K562 (cell line): ENCODE measurements around the gene CYP11A1. TPM values are rescaled to one million over a fixed set of nuclear protein-coding genes. Genes with fewer than 3 reads are reported as not detected.

Experiments
- ATAC-seq: fragments of 200-7000 bp; cut with Tn5 transposase; 3 replicates; pipeline ENCODE4 v1.9.1; 2020; ENCODE audit warnings: moderate library complexity
- BruUV-seq: library from RNA; stranded (reverse); fragments of 400-500 nt; replicated peaks from 2 replicates; lab custom pipeline; 2021; lab: Mats Ljungman, UMichigan
- CTCF ChIA-PET: fragments of 300-600 bp; formaldehyde crosslinking; extraction: SDS; loops from one replicate; lab custom pipeline; 2021; ENCODE audit warnings: low intra/inter-chr PET ratio; lab: Yijun Ruan, JAX
- POLR2A ChIA-PET: fragments of 300-600, 350-650 bp; sonication (Branson Sonifier 250); formaldehyde crosslinking; extraction: SDS; loops from one replicate; lab custom pipeline; 2021; ENCODE audit warnings: antibody characterized with exemption, inconsistent platforms; lab: Yijun Ruan, JAX
- DNase-seq, 4 experiments: peaks; one replicate each; pipeline versions ENCODE4 v3.0.0 to v3.0.0-alpha.2; 2011 to 2018; ENCODE audit warnings: low spot score in 3 of 4, mixed read lengths in 3 of 4; ENCODE audit errors: extremely low read depth in 1 of 4
- FAIRE-seq: peaks from 2 replicates; lab custom pipeline; 2011; peaks lifted over from hg19 to GRCh38; lab: Jason Lieb, UNC
- H2AFZ ChIP-seq: 2 replicates; pipeline ENCODE4 v1.6.0; 2011; ENCODE audit warnings: low read depth, low read length, control low read depth, inconsistent platforms
- H3K27ac ChIP-seq: fragments of 200-600 bp; 3 replicates; pipeline ENCODE4 v1.8.0; 2011; ENCODE audit warnings: low read depth, mild to moderate bottlenecking, control low read depth, inconsistent platforms, low read length, moderate library complexity, mixed read lengths; ENCODE audit errors: extremely low read depth
- H3K27me3 ChIP-seq, 2 experiments: fragments of 300-600 bp in 1 of 2; 2 replicates in 1 of 2; 3 replicates in 1 of 2; pipeline versions ENCODE4 v1.6.0 to v1.8.0; 2011; ENCODE audit warnings: inconsistent platforms in 2 of 2, low read length in 2 of 2, mild to moderate bottlenecking in 1 of 2, mixed read lengths in 1 of 2, moderate library complexity in 1 of 2; ENCODE audit not compliant: control insufficient read depth in 2 of 2, insufficient read depth in 2 of 2
- H3K36me3 ChIP-seq: fragments of 300-600 bp; 3 replicates; pipeline ENCODE4 v1.8.0; 2011; ENCODE audit warnings: mild to moderate bottlenecking, low read length, inconsistent platforms; ENCODE audit not compliant: control insufficient read depth, insufficient read depth
- H3K4me1 ChIP-seq, 2 experiments: fragments of 200-600 bp in 1 of 2; replicated peaks in 1 of 2; 2 replicates in 1 of 2; 3 replicates in 1 of 2; pipeline versions ENCODE4 v1.5.1 to v1.8.0; 2011; ENCODE audit warnings: inconsistent platforms in 2 of 2, low read length in 2 of 2, mild to moderate bottlenecking in 1 of 2, mixed read lengths in 1 of 2, moderate library complexity in 1 of 2; ENCODE audit not compliant: control insufficient read depth in 2 of 2, insufficient read depth in 2 of 2
- H3K4me2 ChIP-seq: 2 replicates; pipeline ENCODE4 v1.6.1; 2011; ENCODE audit warnings: low read length, control low read depth, inconsistent platforms, mixed read lengths; ENCODE audit not compliant: insufficient read depth
- H3K4me3 ChIP-seq: fragments of 200-600 bp; sonication (generic), shearing (Covaris generic); 2 replicates; pipeline ENCODE4 v1.5.1; 2016; ENCODE audit warnings: control low read depth, inconsistent platforms
- H3K79me2 ChIP-seq: fragments of 200-600 bp; 3 replicates; pipeline ENCODE4 v1.8.0; 2011; ENCODE audit warnings: low read length, inconsistent platforms; ENCODE audit not compliant: control insufficient read depth, insufficient read depth
- H3K9ac ChIP-seq, 2 experiments: 2 replicates each; pipeline versions ENCODE4 v1.6.0 to v1.6.1; 2011; ENCODE audit warnings: low read depth in 2 of 2, low read length in 2 of 2, control low read depth in 1 of 2, inconsistent platforms in 1 of 2, mild to moderate bottlenecking in 1 of 2, mixed read lengths in 1 of 2; ENCODE audit not compliant: insufficient read depth in 1 of 2
- H3K9me1 ChIP-seq: one replicate; pipeline ENCODE4 v1.6.0; 2011; ENCODE audit warnings: inconsistent platforms, mild to moderate bottlenecking, low read length, moderate library complexity; ENCODE audit not compliant: control insufficient read depth, insufficient read depth
- H3K9me3 ChIP-seq: replicated peaks from 2 replicates; pipeline ENCODE4 v1.5.1; 2011; ENCODE audit warnings: low read depth, low read length, inconsistent platforms; ENCODE audit not compliant: control insufficient read depth, insufficient read depth
- H4K20me1 ChIP-seq: replicated peaks from 2 replicates; pipeline ENCODE4 v1.6.1; 2011; ENCODE audit warnings: low read length, inconsistent platforms, mixed read lengths; ENCODE audit not compliant: control insufficient read depth, insufficient read depth
- CBFA2T3 ChIP-seq: fragments of 450-650 bp; IDR thresholded peaks from 2 replicates; pipeline ENCODE4 v1.6.1; 2017
- EP400 ChIP-seq: fragments of 450-650 bp; IDR thresholded peaks from 2 replicates; pipeline ENCODE4 v1.6.1; 2017; ENCODE audit warnings: antibody characterized with exemption, mild to moderate bottlenecking, moderate library complexity
- HDAC8 ChIP-seq: fragments of 450-650 bp; IDR thresholded peaks from 2 replicates; pipeline ENCODE4 v1.6.1; 2016; ENCODE audit warnings: mild to moderate bottlenecking, missing genetic modification characterization, moderate library complexity, missing compliant biosample characterization
- IRF9 ChIP-seq: fragments of 450-650 bp; IDR thresholded peaks from 2 replicates; pipeline ENCODE4 v1.6.1; 2016; ENCODE audit warnings: missing biosample characterization, missing genetic modification characterization
- KLF16 ChIP-seq: IDR thresholded peaks from 2 replicates; pipeline ENCODE4 v1.6.1; 2016; ENCODE audit warnings: antibody characterized with exemption
- MTA1 ChIP-seq: fragments of 450-650 bp; IDR thresholded peaks from 2 replicates; pipeline ENCODE4 v1.6.1; 2017; ENCODE audit warnings: borderline replicate concordance
- NCOR1 ChIP-seq: fragments of 450-650 bp; IDR thresholded peaks from 2 replicates; pipeline ENCODE4 v1.6.1; 2016; ENCODE audit warnings: mild to moderate bottlenecking, moderate library complexity
- NRF1 ChIP-seq, 2 experiments: fragments of 450-650 bp; IDR thresholded peaks in 1 of 2; conservative IDR thresholded peaks in 1 of 2; 2 replicates each; pipeline ENCODE4 v1.6.1; 2014; ENCODE audit warnings: mild to moderate bottlenecking in 2 of 2
- RCOR1 ChIP-seq, 2 experiments: IDR thresholded peaks; 2 replicates each; pipeline ENCODE4 v1.6.1; 2012; ENCODE audit warnings: low read depth in 2 of 2, low read length in 2 of 2, borderline replicate concordance in 1 of 2, improper control_type of control experiment in 1 of 2
- SMAD1 ChIP-seq: fragments of 150-350 bp; IDR thresholded peaks from 2 replicates; pipeline ENCODE4 v1.6.1; 2014; ENCODE audit warnings: low read length, low read depth; ENCODE audit not compliant: partially characterized antibody
- TAF15 ChIP-seq: fragments of 200-400 bp; formaldehyde crosslinking; IDR thresholded peaks from 2 replicates; pipeline ENCODE4 v1.6.1; 2017; ENCODE audit warnings: mild to moderate bottlenecking, low read depth, low read length, moderate library complexity
- TARDBP ChIP-seq: fragments of 450-650 bp; IDR thresholded peaks from 2 replicates; pipeline ENCODE4 v1.6.1; 2016
- TFAM ChIP-seq: fragments of 250-450 bp; sonication (Bioruptor Pico); conservative IDR thresholded peaks from 2 replicates; pipeline ENCODE4 v1.5.0; 2021; ENCODE audit warnings: mild to moderate bottlenecking, moderate library complexity
- TFE3 ChIP-seq: fragments of 450-650 bp; formaldehyde crosslinking; IDR thresholded peaks from 2 replicates; pipeline ENCODE4 v1.4.0; 2020; ENCODE audit warnings: mild to moderate bottlenecking, mixed read lengths
- ZNF699 ChIP-seq: fragments of 250-450 bp; sonication (Bioruptor Pico); IDR thresholded peaks from 2 replicates; pipeline ENCODE4 v1.8.0; 2021; ENCODE audit warnings: mild to moderate bottlenecking, moderate library complexity; ENCODE audit not compliant: insufficient replicate concordance
- WGBS: fragments of 100-300 bp; shearing (Covaris generic); methylation state at CpG from one replicate; pipeline ENCODE4 v1.1.6; 2016; ENCODE audit warnings: low coverage, mixed read lengths; ENCODE audit not compliant: insufficient coverage; ENCODE audit errors: missing lambda C conversion rate; 5-methylcytosine and 5-hydroxymethylcytosine counted together
- in situ Hi-C: fragments of 300-500 bp; cut with MboI; formaldehyde crosslinking; loops from 4 replicates; pipeline ENCODE4 v1.15.0; 2018; ENCODE audit warnings: inconsistent platforms, mixed read lengths
- intact Hi-C: fragments of 100-400 bp; cut with micrococcal nuclease; formaldehyde crosslinking; loops from 2 replicates; pipeline ENCODE4 v1.14.2; 2022
- polyA plus RNA-seq, 8 experiments: library from polyadenylated mRNA; depleted of rRNA in 4 of 8; stranded (reverse) in 5 of 8; unstranded in 3 of 8; fragments of >200 nt; fragmentation: Nextera tagmentation in 2 of 8; fragmentation: Illumina TruSeq in 1 of 8; extraction: Ambion mirVana in 2 of 8; extraction: Trizol in 1 of 8; gene quantifications; 2 replicates each; pipeline versions ENCODE4 v1.2.1 to v1.2.3, GENCODE V29; 2011 to 2014; ENCODE audit warnings: inconsistent platforms in 1 of 8, missing spikeins in 1 of 8
- total RNA-seq, 7 experiments: library from RNA; depleted of rRNA in 6 of 7; stranded (reverse); fragments of >200 nt in 6 of 7; fragmentation: Illumina TruSeq in 2 of 7; extraction: Trizol in 2 of 7; gene quantifications; 2 replicates each; pipeline versions ENCODE4 v1.2.1 to v1.2.3, GENCODE V29; 2011 to 2021; ENCODE audit warnings: low replicate concordance in 1 of 7
- TF ChIP-seq, protein P1 (sequence below): fragments of 450-650 bp; IDR thresholded peaks from 2 replicates; pipeline ENCODE4 v1.6.1; 2017; ENCODE audit warnings: mild to moderate bottlenecking, moderate library complexity
- TF ChIP-seq, protein P2 (sequence below): conservative IDR thresholded peaks from 2 replicates; pipeline ENCODE4 v1.6.1; 2011; ENCODE audit warnings: low read depth, mild to moderate bottlenecking, low read length; ENCODE audit not compliant: control insufficient read depth

Gene CYP11A1
- total and polyA plus RNA-seq, 9 of the 15 experiments (the other 6 are each of a cell fraction or from before 2014, with no cell fraction given) = 0.06 to 0.24 (median 0.10) TPM; not detected in 4

DNA sequence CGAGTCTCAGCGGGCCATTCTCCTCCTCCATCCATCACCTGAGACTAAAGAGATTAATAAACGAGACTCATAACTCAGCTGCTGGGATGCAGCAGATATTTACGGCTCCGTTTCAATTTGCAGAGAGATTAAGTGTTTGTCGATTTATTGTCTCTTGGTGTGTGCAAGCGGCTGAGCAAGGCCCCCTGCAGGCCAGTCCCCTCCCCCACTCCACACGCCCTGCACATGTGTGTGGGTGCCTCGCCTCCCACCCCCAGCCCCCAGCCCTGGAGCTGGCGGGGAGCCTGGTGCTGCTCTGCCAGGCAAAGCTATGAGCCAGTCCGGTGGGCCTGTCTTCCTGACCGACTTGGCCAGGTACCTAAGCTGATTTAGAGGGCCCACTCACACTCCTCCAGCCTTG, 63.0 kb downstream of the CYP11A1 start:
- intact Hi-C loops (no loop called here), in situ Hi-C loops (no loop called here)
- no peak overlapping the region for H3K4me3 ChIP-seq
- POLR2A ChIA-PET = no interaction called here
- no peak for TF ChIP-seq MTA1
- no peak for TF ChIP-seq SMAD1
- no peak for TF ChIP-seq TARDBP
- TF ChIP-seq, protein P1, sequence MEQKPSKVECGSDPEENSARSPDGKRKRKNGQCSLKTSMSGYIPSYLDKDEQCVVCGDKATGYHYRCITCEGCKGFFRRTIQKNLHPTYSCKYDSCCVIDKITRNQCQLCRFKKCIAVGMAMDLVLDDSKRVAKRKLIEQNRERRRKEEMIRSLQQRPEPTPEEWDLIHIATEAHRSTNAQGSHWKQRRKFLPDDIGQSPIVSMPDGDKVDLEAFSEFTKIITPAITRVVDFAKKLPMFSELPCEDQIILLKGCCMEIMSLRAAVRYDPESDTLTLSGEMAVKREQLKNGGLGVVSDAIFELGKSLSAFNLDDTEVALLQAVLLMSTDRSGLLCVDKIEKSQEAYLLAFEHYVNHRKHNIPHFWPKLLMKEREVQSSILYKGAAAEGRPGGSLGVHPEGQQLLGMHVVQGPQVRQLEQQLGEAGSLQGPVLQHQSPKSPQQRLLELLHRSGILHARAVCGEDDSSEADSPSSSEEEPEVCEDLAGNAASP = no peak
- no peak for TF ChIP-seq EP400
- TF ChIP-seq TFAM (CRISPR knock-in tag) = no peak
- TF ChIP-seq HDAC8 = no peak
- TF ChIP-seq RCOR1 (IDR thresholded peaks at IDR 0.05; ENCODE audit: borderline replicate concordance in 1 of 2, low read depth in 2 of 2, low read length in 2 of 2) = no peak
- no peak for TF ChIP-seq CBFA2T3
- no peak for TF ChIP-seq ZNF699 (CRISPR knock-in tag)
- TF ChIP-seq IRF9 (tag) = no peak
- no peak for TF ChIP-seq KLF16
- no peak for TF ChIP-seq NRF1 (conservative IDR thresholded peaks at IDR 0.05 in 1 of 2, IDR thresholded peaks at IDR 0.05 in 1 of 2)
- no peak for TF ChIP-seq TAF15
- no peak for TF ChIP-seq TFE3 (CRISPR knock-in tag)
- TF ChIP-seq, protein P2, sequence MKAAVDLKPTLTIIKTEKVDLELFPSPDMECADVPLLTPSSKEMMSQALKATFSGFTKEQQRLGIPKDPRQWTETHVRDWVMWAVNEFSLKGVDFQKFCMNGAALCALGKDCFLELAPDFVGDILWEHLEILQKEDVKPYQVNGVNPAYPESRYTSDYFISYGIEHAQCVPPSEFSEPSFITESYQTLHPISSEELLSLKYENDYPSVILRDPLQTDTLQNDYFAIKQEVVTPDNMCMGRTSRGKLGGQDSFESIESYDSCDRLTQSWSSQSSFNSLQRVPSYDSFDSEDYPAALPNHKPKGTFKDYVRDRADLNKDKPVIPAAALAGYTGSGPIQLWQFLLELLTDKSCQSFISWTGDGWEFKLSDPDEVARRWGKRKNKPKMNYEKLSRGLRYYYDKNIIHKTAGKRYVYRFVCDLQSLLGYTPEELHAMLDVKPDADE = no peak
- TF ChIP-seq NCOR1 = no peak
- no peaks in the 10 kb centered on the region for H3K36me3 ChIP-seq
- H3K4me2 ChIP-seq = no peak overlapping the region
- no peak overlapping the region for H2AFZ ChIP-seq
- H3K9me1 ChIP-seq = no peaks in the 10 kb centered on the region
- BruUV-seq = no TSS peak
- H4K20me1 ChIP-seq = peaks cover 31% of the 10 kb centered on the region
- CTCF ChIA-PET = no interaction called here
- H3K9ac ChIP-seq = no peak overlapping the region
- peak in 1 of 4 experiments; percentile 19 for DNase-seq
- peaks cover 14 to 38% of the 10 kb centered on the region in 2 experiments for H3K27me3 ChIP-seq
- 3% methylated on average over 11 of the region's 12 CpGs for WGBS
- H3K9me3 ChIP-seq = no peaks in the 10 kb centered on the region
- H3K79me2 ChIP-seq = no peaks in the 10 kb centered on the region
- H3K27ac ChIP-seq = no peak overlapping the region
- FAIRE-seq = no peak
- ATAC-seq = no peak
- H3K4me1 ChIP-seq = peaks cover 5 to 12% of the 10 kb centered on the region in 2 experiments; a peak in 4 of 5 replicates
